B cell (primary cell): Measurements from ENCODE around the gene CACNA2D2.

ENCODE experiments used
- EZH2 ChIP-seq: IDR thresholded peaks from 2 replicates; pipeline ENCODE4 v1.6.1; 2012; ENCODE audit warnings: borderline replicate concordance, low read depth, mild to moderate bottlenecking, moderate library complexity, low read length; ENCODE audit not compliant: insufficient read depth, poor library complexity, severe bottlenecking
- TF ChIP-seq, protein P1 (sequence below): fragments of 200-600 bp; IDR thresholded peaks from one replicate; pipeline ENCODE4 v1.8.0; 2022; ENCODE audit warnings: antibody characterized with exemption, mild to moderate bottlenecking

DNA sequence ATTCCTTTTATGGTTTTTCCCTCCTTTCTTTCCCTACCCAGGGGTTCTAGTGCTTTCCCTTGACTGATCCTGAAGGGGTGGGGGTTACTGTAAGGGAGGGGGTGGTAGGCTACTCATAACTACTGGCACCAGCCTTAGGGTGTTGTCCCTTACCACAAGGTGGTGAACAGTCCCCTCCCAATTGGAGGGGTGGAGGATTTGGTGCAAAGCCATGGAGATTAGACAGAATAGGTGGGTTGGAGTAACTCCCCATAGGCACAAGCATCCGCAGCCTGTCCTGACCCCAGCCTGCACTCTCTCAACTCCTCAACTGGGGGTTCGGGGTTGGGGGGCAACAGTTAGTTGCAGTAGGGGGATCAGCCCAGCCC lies 178.3 kb downstream of the CACNA2D2 start:
- TF ChIP-seq, protein P1, sequence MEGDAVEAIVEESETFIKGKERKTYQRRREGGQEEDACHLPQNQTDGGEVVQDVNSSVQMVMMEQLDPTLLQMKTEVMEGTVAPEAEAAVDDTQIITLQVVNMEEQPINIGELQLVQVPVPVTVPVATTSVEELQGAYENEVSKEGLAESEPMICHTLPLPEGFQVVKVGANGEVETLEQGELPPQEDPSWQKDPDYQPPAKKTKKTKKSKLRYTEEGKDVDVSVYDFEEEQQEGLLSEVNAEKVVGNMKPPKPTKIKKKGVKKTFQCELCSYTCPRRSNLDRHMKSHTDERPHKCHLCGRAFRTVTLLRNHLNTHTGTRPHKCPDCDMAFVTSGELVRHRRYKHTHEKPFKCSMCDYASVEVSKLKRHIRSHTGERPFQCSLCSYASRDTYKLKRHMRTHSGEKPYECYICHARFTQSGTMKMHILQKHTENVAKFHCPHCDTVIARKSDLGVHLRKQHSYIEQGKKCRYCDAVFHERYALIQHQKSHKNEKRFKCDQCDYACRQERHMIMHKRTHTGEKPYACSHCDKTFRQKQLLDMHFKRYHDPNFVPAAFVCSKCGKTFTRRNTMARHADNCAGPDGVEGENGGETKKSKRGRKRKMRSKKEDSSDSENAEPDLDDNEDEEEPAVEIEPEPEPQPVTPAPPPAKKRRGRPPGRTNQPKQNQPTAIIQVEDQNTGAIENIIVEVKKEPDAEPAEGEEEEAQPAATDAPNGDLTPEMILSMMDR: no peak
- no peak for TF ChIP-seq EZH2
